Panc1 (cell line): ENCODE measurements around the gene TRAPPC6A. TPM values are rescaled to one million over a fixed set of nuclear protein-coding genes. Genes with fewer than 3 reads are reported as not detected.

ENCODE experiments used
- ATAC-seq: fragments of 200-7000 bp; cut with Tn5 transposase; 2 replicates; pipeline ENCODE4 v1.9.1; 2020; ENCODE audit warnings: mild to moderate bottlenecking, moderate library complexity
- BruUV-seq: library from RNA; stranded (reverse); fragments of 400-500 nt; replicated peaks from 2 replicates; lab custom pipeline; 2021; lab: Mats Ljungman, UMichigan
- CTCF ChIA-PET: fragments of 300-600 bp; sonication (Branson Sonifier 250); formaldehyde crosslinking; loops from one replicate; lab custom pipeline; 2022; ENCODE audit warnings: antibody characterized with exemption; lab: Charles Lee
- POLR2A ChIA-PET: fragments of 300-600 bp; sonication (Branson Sonifier 250); formaldehyde crosslinking; loops from one replicate; lab custom pipeline; 2022; ENCODE audit warnings: antibody characterized with exemption; lab: Charles Lee
- DNase-seq: peaks from one replicate; pipeline ENCODE4 v3.0.0-alpha.2; 2010; ENCODE audit warnings: low read depth, low spot score
- H3K27ac ChIP-seq: 2 replicates; pipeline ENCODE4 v1.5.1; 2011; ENCODE audit warnings: mild to moderate bottlenecking, low read length, inconsistent platforms
- H3K27me3 ChIP-seq: fragments of 200-500 bp; sonication (Bioruptor generic); 2 replicates; pipeline ENCODE4 v1.6.0; 2014; ENCODE audit warnings: low read length, inconsistent platforms; ENCODE audit not compliant: control insufficient read depth, insufficient read depth
- H3K36me3 ChIP-seq: fragments of 200-500 bp; sonication (Bioruptor generic); 2 replicates; pipeline ENCODE4 v1.5.1; 2014; ENCODE audit warnings: inconsistent platforms, mild to moderate bottlenecking, low read length, moderate library complexity; ENCODE audit not compliant: control insufficient read depth, insufficient read depth
- H3K4me1 ChIP-seq: 2 replicates; pipeline ENCODE4 v1.5.1; 2011; ENCODE audit warnings: inconsistent platforms, mild to moderate bottlenecking, low read length, moderate library complexity; ENCODE audit not compliant: control insufficient read depth, insufficient read depth
- H3K4me3 ChIP-seq, 2 experiments: 2 replicates each; pipeline ENCODE4 v1.5.1; 2011 to 2012; ENCODE audit warnings: low read depth in 2 of 2, low read length in 2 of 2, mild to moderate bottlenecking in 2 of 2, inconsistent platforms in 1 of 2, moderate library complexity in 1 of 2
- H3K9me3 ChIP-seq: fragments of 200-500 bp; sonication (Bioruptor generic); 2 replicates; pipeline ENCODE4 v1.5.1; 2014; ENCODE audit warnings: low read depth, mild to moderate bottlenecking, inconsistent platforms, low read length, moderate library complexity; ENCODE audit not compliant: control insufficient read depth, insufficient read depth
- POLR2AphosphoS5 ChIP-seq: IDR thresholded peaks from 2 replicates; pipeline ENCODE4 v1.6.1; 2012; ENCODE audit warnings: mild to moderate bottlenecking, low read depth, low read length, moderate library complexity
- SIN3A ChIP-seq: IDR thresholded peaks from 2 replicates; pipeline ENCODE4 v1.6.1; 2012; ENCODE audit warnings: low read depth, mild to moderate bottlenecking, low read length, moderate library complexity, borderline replicate concordance; ENCODE audit not compliant: insufficient read depth
- TCF7L2 ChIP-seq: IDR thresholded peaks from 2 replicates; pipeline ENCODE4 v1.6.1; 2011; ENCODE audit warnings: mild to moderate bottlenecking, low read depth, low read length, inconsistent platforms
- in situ Hi-C: cut with HindIII; loops from 2 replicates; pipeline ENCODE4 v1.10.0; 2016; ENCODE audit warnings: low sequenced_read_pairs, low pct_unique_long_range_greater_than_20kb
- intact Hi-C: fragments of 100-400 bp; cut with micrococcal nuclease; formaldehyde crosslinking; loops from one replicate; pipeline ENCODE4 v1.10.0; 2022; ENCODE audit not compliant: unreplicated experiment
- total RNA-seq: library from RNA; stranded (reverse); gene quantifications from one replicate; pipeline ENCODE4 v1.2.1, GENCODE V29; 2021; ENCODE audit not compliant: unreplicated experiment
- TF ChIP-seq, protein P1 (sequence below), 2 experiments: IDR thresholded peaks; 2 replicates each; pipeline ENCODE4 v1.6.1; 2011 to 2012; ENCODE audit warnings: low read depth in 2 of 2, control low read depth in 1 of 2, low read length in 1 of 2, mild to moderate bottlenecking in 1 of 2, moderate library complexity in 1 of 2; ENCODE audit not compliant: insufficient read depth in 1 of 2
- TF ChIP-seq, protein P2 (sequence below): fragments of 450-650 bp; IDR thresholded peaks from 2 replicates; pipeline ENCODE4 v1.5.1; 2017; ENCODE audit warnings: mild to moderate bottlenecking

TRAPPC6A gene
- total RNA-seq, 1 experiment from 2014 or later = 24.7 TPM

GRCh38 chr19:45170146-45171106, 7.6 kb downstream of the TRAPPC6A start:
- TF ChIP-seq SIN3A (no peak), POLR2AphosphoS5 (no peak), TCF7L2 (no peak)
- TF ChIP-seq, protein P1, sequence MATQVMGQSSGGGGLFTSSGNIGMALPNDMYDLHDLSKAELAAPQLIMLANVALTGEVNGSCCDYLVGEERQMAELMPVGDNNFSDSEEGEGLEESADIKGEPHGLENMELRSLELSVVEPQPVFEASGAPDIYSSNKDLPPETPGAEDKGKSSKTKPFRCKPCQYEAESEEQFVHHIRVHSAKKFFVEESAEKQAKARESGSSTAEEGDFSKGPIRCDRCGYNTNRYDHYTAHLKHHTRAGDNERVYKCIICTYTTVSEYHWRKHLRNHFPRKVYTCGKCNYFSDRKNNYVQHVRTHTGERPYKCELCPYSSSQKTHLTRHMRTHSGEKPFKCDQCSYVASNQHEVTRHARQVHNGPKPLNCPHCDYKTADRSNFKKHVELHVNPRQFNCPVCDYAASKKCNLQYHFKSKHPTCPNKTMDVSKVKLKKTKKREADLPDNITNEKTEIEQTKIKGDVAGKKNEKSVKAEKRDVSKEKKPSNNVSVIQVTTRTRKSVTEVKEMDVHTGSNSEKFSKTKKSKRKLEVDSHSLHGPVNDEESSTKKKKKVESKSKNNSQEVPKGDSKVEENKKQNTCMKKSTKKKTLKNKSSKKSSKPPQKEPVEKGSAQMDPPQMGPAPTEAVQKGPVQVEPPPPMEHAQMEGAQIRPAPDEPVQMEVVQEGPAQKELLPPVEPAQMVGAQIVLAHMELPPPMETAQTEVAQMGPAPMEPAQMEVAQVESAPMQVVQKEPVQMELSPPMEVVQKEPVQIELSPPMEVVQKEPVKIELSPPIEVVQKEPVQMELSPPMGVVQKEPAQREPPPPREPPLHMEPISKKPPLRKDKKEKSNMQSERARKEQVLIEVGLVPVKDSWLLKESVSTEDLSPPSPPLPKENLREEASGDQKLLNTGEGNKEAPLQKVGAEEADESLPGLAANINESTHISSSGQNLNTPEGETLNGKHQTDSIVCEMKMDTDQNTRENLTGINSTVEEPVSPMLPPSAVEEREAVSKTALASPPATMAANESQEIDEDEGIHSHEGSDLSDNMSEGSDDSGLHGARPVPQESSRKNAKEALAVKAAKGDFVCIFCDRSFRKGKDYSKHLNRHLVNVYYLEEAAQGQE (IDR thresholded peaks at IDR 0.05; ENCODE audit: insufficient read depth in 1 of 2, low read depth in 2 of 2, low read length in 1 of 2) = no peak
- TF ChIP-seq, protein P2, sequence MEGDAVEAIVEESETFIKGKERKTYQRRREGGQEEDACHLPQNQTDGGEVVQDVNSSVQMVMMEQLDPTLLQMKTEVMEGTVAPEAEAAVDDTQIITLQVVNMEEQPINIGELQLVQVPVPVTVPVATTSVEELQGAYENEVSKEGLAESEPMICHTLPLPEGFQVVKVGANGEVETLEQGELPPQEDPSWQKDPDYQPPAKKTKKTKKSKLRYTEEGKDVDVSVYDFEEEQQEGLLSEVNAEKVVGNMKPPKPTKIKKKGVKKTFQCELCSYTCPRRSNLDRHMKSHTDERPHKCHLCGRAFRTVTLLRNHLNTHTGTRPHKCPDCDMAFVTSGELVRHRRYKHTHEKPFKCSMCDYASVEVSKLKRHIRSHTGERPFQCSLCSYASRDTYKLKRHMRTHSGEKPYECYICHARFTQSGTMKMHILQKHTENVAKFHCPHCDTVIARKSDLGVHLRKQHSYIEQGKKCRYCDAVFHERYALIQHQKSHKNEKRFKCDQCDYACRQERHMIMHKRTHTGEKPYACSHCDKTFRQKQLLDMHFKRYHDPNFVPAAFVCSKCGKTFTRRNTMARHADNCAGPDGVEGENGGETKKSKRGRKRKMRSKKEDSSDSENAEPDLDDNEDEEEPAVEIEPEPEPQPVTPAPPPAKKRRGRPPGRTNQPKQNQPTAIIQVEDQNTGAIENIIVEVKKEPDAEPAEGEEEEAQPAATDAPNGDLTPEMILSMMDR = no peak
- in situ Hi-C loops (no loop called here), intact Hi-C loops (no loop called here)
- CTCF ChIA-PET = interaction anchor here (0.5 kb wide), 1 partner anchor 167 kb away, joined by 3 read pairs; no protein-coding TSS in a partner anchor
- ATAC-seq (no peak), DNase-seq (no peak)
- Histone ChIP-seq H3K4me3 (no peak overlapping the region), H3K27me3 (no peaks in the 10 kb centered on the region), H3K36me3 (no peaks in the 10 kb centered on the region), H3K4me1 (no peaks in the 10 kb centered on the region), H3K27ac (no peak overlapping the region), H3K9me3 (no peaks in the 10 kb centered on the region)
- no TSS peak for BruUV-seq
- POLR2A ChIA-PET = interaction anchor here (0.7 kb wide), 1 partner anchor 164 kb away, joined by 3 read pairs; no protein-coding TSS in a partner anchor

DNA sequence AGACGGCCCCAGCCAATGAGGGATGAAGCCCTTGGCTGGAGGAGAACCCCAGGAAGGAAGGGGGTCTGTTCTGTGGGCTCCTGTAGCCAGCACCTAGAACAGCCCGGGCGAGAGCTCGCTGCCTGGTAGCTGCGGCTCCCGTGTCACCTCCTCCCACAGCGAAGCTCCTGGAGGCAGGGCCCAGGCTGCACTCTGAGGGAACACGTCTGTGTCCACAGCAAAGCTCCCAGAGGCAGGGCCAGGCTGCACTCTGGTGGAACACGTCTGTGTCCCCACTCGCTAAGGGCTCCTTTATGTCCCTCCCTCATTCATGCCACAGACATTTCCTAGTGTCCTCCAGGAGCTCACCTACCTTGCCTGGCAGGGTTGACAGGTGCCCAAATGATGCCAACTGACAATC, 8.4 kb downstream of the TRAPPC6A start:
- intact Hi-C loops = no loop called here
- CTCF ChIA-PET = no interaction called here
- no peak overlapping the region for H3K27ac ChIP-seq
- no peaks in the 10 kb centered on the region for H3K36me3 ChIP-seq
- BruUV-seq = no TSS peak
- H3K4me1 ChIP-seq = no peaks in the 10 kb centered on the region
- H3K4me3 ChIP-seq = no peak overlapping the region
- no peak for DNase-seq
- no peaks in the 10 kb centered on the region for H3K9me3 ChIP-seq
- TF ChIP-seq, protein P1 (IDR thresholded peaks at IDR 0.05; ENCODE audit: insufficient read depth in 1 of 2, low read depth in 2 of 2, low read length in 1 of 2) = no peak
- no peaks in the 10 kb centered on the region for H3K27me3 ChIP-seq
- ATAC-seq = no peak
- in situ Hi-C loops = no loop called here
- POLR2A ChIA-PET = no interaction called here
